Measurements from ENCODE around the gene DIRAS3. TPM values are rescaled to one million over a fixed set of nuclear protein-coding genes. Genes with fewer than 3 reads are reported as not detected.

DIRAS3 gene, protein sequence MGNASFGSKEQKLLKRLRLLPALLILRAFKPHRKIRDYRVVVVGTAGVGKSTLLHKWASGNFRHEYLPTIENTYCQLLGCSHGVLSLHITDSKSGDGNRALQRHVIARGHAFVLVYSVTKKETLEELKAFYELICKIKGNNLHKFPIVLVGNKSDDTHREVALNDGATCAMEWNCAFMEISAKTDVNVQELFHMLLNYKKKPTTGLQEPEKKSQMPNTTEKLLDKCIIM
- 1 to 10 TPM in 1 of 3 donors, under 1 TPM in 2; 0.65 to 1.8 (median 0.90) TPM for total RNA-seq
- long read RNA-seq, donor 1: 0 reads
- long read RNA-seq, donor 2: 0 reads

DNA sequence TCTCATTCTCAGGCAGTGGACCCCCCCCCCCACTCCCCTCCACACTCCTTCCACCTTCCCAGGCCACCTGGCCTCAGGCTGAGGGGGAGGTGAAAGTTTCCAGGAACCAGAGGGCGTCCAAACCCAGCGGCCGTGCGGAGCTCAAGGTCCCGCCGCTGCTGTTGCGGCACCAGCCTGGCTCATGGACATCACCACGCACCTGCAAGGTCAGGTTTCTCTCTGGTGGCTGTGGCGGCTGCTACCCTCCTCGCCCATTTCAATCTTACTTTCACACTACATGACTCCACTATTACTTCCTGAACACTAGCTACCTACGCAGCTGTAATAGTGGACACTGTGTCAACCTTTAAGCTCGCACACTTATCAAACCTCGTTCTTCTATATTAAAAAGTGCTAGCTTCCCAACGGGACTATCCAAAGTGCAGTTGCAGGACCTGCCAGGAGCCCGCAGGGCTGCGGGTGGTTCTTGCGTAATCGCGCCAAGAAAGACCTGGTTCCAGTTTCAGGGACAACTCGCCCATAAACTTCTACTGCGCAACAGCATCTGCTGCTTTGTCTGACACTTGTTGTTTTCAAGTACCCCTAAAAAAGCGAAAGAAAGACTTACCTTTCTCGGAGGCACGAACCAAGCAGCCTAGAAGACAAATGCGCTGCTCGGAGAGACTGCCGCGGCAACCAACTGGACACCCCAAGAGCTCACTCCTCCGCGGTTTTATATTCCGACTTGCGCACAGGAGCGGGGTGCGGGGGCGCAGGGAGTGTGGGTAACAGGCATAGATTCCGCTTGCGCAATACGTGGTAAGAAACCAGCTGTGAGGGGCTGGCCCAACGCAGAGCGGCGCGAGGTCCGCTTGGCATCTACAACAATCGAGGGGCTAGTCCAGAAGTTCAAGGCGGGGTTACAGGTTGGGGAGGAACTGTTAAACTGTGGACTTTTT is at the start of gene DIRAS3:
Gene DIRAS3 (minus strand): TSS at position 687 of the 938 bp plus-strand sequence. CDS start 3,330 bp downstream, outside the sequence.
- DNase-seq (peak in 1 of 3 donors; percentile 8), ATAC-seq (peak; percentile 28)
- intact Hi-C loops (cut with DNase I, micrococcal nuclease): no loop called here
- no peaks in the 10 kb centered on the region for H3K36me3 ChIP-seq (ENCODE audit: low read depth)
- H3K4me1 ChIP-seq (ENCODE audit: low read depth): no peaks in the 10 kb centered on the region
- no peaks in the 10 kb centered on the region for H3K9me3 ChIP-seq
- no peak within 1 kb of the TSS for H3K4me3 ChIP-seq
- TF ChIP-seq, protein P1, sequence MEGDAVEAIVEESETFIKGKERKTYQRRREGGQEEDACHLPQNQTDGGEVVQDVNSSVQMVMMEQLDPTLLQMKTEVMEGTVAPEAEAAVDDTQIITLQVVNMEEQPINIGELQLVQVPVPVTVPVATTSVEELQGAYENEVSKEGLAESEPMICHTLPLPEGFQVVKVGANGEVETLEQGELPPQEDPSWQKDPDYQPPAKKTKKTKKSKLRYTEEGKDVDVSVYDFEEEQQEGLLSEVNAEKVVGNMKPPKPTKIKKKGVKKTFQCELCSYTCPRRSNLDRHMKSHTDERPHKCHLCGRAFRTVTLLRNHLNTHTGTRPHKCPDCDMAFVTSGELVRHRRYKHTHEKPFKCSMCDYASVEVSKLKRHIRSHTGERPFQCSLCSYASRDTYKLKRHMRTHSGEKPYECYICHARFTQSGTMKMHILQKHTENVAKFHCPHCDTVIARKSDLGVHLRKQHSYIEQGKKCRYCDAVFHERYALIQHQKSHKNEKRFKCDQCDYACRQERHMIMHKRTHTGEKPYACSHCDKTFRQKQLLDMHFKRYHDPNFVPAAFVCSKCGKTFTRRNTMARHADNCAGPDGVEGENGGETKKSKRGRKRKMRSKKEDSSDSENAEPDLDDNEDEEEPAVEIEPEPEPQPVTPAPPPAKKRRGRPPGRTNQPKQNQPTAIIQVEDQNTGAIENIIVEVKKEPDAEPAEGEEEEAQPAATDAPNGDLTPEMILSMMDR (IDR thresholded peaks at IDR 0.05): no peak

DNA sequence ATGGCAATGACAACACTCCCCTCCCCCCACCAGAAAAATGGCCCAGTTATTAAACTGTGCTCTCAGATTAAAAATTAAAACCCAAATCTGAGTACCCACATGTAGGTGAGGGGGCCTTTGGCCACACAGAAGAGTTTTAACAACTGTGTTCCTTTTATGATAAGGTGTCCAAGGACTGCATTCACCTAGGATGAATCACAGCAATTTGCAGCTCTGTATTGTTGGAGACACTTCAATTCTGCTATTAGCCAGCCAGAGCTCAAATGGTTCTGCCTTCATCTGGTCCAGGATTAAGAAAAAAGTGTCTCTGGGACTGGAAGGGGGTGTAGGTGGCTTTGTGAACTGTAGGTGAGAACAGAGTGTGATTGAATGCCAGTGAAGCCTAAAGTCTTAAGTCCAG is 43.3 kb upstream of the DIRAS3 start:
- intact Hi-C loops (cut with DNase I, micrococcal nuclease): no loop called here
- Histone ChIP-seq H3K4me3 (no peak overlapping the region), H3K9me3 (no peaks in the 10 kb centered on the region), H3K36me3 (ENCODE audit: low read depth) (no peaks in the 10 kb centered on the region), H3K4me1 (ENCODE audit: low read depth) (no peaks in the 10 kb centered on the region)
- TF ChIP-seq, protein P1 (IDR thresholded peaks at IDR 0.05): no peak
- peak; percentile 60 for ATAC-seq
- DNase-seq: no peak

DNA sequence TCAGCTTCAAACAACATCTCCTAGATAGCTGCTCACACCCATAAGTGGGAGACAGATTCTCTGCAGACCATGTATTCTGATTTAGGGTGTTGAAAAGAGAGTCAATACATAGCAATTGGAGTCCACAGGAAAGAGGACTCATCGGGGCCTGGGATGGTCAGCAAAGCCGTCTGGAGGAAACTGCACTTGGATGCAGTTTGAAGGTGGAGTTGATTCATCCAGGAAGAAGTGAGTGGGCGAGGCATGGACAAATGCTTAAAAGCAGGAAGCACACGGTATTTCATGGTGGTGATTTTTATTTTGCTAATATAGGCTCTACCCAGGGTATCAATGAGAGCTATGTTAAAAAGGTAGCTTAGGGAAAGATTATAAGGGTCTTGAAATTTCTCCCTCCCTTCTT is 36.8 kb upstream of the DIRAS3 start:
- no peak overlapping the region for H3K4me3 ChIP-seq
- no peaks in the 10 kb centered on the region for H3K36me3 ChIP-seq (ENCODE audit: low read depth)
- DNase-seq (no peak), ATAC-seq (peak; percentile 68)
- no peaks in the 10 kb centered on the region for H3K4me1 ChIP-seq (ENCODE audit: low read depth)
- intact Hi-C loops (cut with DNase I, micrococcal nuclease): no loop called here
- no peaks in the 10 kb centered on the region for H3K9me3 ChIP-seq
- TF ChIP-seq, protein P1 (IDR thresholded peaks at IDR 0.05): no peak

DNA sequence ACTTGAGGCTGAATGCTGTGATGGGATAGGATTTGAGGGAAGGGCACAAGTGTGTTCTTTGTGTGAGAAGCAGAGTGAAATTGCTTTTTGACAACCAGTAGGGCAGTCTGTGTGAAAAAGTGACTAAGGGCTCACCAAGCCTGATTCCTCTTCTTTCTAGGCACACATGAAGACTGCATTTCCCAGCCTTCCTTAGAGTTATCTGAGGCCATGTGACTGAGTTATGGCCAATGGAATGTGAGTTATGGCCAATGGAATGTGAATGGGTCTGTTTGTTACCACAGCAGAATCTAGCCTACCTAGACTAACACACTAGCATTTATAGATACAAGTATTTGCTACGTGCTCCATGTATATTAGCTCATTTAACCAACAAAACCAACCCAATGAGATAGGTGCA is 35.3 kb upstream of the DIRAS3 start:
- ATAC-seq: no peak
- no peaks in the 10 kb centered on the region for H3K4me1 ChIP-seq (ENCODE audit: low read depth)
- TF ChIP-seq, protein P1 (IDR thresholded peaks at IDR 0.05): no peak

DNA sequence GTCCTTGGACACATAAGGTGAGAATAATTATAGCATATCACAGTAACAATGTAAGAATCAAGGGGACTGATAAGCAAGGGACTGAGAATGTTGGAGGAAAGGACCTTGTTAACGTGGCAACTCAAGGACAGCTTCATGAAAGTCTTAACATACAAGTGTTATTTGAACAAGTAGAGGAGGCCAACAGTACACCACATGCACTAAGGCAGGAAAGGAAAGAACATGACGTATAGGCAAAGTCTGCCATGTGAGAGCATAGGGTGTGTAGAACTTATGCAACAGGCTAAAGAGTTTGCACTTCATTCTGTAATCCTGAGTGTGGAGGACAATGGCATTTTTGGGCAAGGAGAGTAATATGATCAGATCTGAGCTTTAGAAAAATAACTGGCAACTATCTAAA is 33.3 kb upstream of the DIRAS3 start:
- ATAC-seq (no peak), DNase-seq (no peak)

More for the DNA sequence above, 35.3 kb upstream of the DIRAS3 start:
- H3K9me3 ChIP-seq: no peaks in the 10 kb centered on the region
- H3K4me3 ChIP-seq: no peak overlapping the region
- no peak for DNase-seq
- no peaks in the 10 kb centered on the region for H3K36me3 ChIP-seq (ENCODE audit: low read depth)
- intact Hi-C loops (cut with DNase I, micrococcal nuclease): no loop called here

More for the DNA sequence above, 33.3 kb upstream of the DIRAS3 start:
- H3K4me1 ChIP-seq (ENCODE audit: low read depth): no peaks in the 10 kb centered on the region
- no peaks in the 10 kb centered on the region for H3K9me3 ChIP-seq
- TF ChIP-seq, protein P1 (IDR thresholded peaks at IDR 0.05): no peak
- H3K36me3 ChIP-seq (ENCODE audit: low read depth): no peaks in the 10 kb centered on the region
- no peak overlapping the region for H3K4me3 ChIP-seq
- intact Hi-C loops (cut with DNase I, micrococcal nuclease): no loop called here

Measured in mucosa of descending colon (tissue), 3 donors.